Measurements from ENCODE around the gene HOXB3.

Gene HOXB3

DNA sequence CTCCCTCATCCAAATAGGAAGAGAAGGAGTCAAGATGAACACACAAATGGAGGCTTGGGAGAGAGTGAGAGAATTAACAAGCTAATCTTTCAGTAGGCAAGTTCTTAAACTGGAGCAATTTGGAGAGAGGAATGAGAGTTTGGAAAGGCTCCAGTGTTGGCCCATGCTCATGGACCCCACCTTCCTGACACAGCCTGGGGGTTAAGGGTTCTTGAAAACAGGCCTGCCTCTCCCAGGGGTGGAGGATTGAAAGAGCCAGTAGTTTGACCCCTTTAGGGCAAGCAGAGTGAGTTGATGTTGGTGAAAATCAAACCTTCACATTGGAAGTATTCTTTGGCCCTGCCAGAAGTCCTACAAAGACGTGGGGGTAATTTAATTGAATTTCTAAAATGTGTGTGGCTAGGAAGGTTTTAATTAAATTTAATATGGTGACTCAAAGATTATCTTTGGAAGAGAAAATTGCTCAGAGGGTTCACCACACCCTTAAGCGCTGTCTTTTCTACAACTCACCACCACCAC is 5.8 kb downstream of the HOXB3 start:
- Histone ChIP-seq H4K20me1 (ENCODE audit: insufficient read depth, low read length) (peaks cover 4% of the 10 kb centered on the region; the same call in 1 of the 2 replicates), H3K79me2 (ENCODE audit: insufficient read depth, low read length) (no peaks in the 10 kb centered on the region), H3K36me3 (ENCODE audit: insufficient read depth, low read length) (no peaks in the 10 kb centered on the region), H3K9me3 (ENCODE audit: insufficient read depth, low read length, severe bottlenecking) (no peaks in the 10 kb centered on the region), H3K27me3 (ENCODE audit: insufficient read depth, low read length, poor library complexity) (peaks cover 33% of the 10 kb centered on the region), H3K4me2 (ENCODE audit: insufficient read depth, low read length) (no peak overlapping the region), H3K27ac (ENCODE audit: low read length) (no peak overlapping the region), H3K4me1 (ENCODE audit: insufficient read depth, low read length) (peaks cover 6% of the 10 kb centered on the region; the same call in 1 of the 2 replicates), H2AFZ (ENCODE audit: low read depth, low read length) (no peak overlapping the region), H3K9ac (ENCODE audit: low read depth, low read length) (no peak overlapping the region), H3K4me3 (ENCODE audit: low read depth in 1 of 2, low read length in 2 of 2) (no peak overlapping the region)
- ATAC-seq (ENCODE audit: insufficient read depth, low read depth) (no peak), DNase-seq (no peak)
- TF ChIP-seq EZH2 (IDR thresholded peaks at IDR 0.05; ENCODE audit: borderline replicate concordance, low read depth, low read length, severe bottlenecking): no peak
- TF ChIP-seq, protein P1, sequence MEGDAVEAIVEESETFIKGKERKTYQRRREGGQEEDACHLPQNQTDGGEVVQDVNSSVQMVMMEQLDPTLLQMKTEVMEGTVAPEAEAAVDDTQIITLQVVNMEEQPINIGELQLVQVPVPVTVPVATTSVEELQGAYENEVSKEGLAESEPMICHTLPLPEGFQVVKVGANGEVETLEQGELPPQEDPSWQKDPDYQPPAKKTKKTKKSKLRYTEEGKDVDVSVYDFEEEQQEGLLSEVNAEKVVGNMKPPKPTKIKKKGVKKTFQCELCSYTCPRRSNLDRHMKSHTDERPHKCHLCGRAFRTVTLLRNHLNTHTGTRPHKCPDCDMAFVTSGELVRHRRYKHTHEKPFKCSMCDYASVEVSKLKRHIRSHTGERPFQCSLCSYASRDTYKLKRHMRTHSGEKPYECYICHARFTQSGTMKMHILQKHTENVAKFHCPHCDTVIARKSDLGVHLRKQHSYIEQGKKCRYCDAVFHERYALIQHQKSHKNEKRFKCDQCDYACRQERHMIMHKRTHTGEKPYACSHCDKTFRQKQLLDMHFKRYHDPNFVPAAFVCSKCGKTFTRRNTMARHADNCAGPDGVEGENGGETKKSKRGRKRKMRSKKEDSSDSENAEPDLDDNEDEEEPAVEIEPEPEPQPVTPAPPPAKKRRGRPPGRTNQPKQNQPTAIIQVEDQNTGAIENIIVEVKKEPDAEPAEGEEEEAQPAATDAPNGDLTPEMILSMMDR (IDR thresholded peaks at IDR 0.05; ENCODE audit: borderline replicate concordance, extremely low read depth, low read length, poor library complexity, severe bottlenecking): no peak

DNA sequence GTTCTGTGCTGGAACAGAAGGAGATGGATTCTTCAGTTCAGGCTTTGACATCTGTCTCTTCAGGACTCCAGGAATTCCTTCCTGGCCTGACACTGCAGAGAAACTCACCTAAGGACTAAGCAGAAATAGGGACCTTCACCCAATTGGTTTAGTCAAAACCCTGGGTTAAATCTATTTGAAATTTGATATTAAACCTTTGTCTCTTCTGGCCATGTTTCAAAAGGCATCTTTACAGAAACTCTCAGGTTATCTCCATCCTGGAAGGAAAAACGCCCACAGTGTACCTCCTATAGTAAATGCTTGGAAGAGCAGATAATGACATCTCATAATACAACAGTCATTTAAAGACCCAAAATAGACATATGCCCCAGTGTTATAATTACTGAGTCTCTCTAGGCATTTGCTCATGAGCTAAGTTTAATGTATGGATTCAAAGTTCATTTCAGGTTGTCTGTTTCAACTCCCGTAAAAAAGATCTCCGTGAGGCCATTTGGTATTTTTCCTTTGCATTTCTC is 6.3 kb downstream of the HOXB3 start:
- Histone ChIP-seq H3K4me1 (ENCODE audit: insufficient read depth, low read length) (peaks cover 6% of the 10 kb centered on the region; the same call in 1 of the 2 replicates), H3K79me2 (ENCODE audit: insufficient read depth, low read length) (no peaks in the 10 kb centered on the region), H4K20me1 (ENCODE audit: insufficient read depth, low read length) (peaks cover 4% of the 10 kb centered on the region; the same call in 1 of the 2 replicates), H3K27me3 (ENCODE audit: insufficient read depth, low read length, poor library complexity) (peaks cover 28% of the 10 kb centered on the region), H2AFZ (ENCODE audit: low read depth, low read length) (no peak overlapping the region), H3K36me3 (ENCODE audit: insufficient read depth, low read length) (no peaks in the 10 kb centered on the region), H3K4me3 (ENCODE audit: low read depth in 1 of 2, low read length in 2 of 2) (no peak overlapping the region), H3K9ac (ENCODE audit: low read depth, low read length) (no peak overlapping the region), H3K27ac (ENCODE audit: low read length) (no peak overlapping the region), H3K9me3 (ENCODE audit: insufficient read depth, low read length, severe bottlenecking) (no peaks in the 10 kb centered on the region), H3K4me2 (ENCODE audit: insufficient read depth, low read length) (no peak overlapping the region)
- no peak for DNase-seq
- ATAC-seq (ENCODE audit: insufficient read depth, low read depth): no peak
- TF ChIP-seq, protein P1 (IDR thresholded peaks at IDR 0.05; ENCODE audit: borderline replicate concordance, extremely low read depth, low read length, poor library complexity, severe bottlenecking): no peak

DNA sequence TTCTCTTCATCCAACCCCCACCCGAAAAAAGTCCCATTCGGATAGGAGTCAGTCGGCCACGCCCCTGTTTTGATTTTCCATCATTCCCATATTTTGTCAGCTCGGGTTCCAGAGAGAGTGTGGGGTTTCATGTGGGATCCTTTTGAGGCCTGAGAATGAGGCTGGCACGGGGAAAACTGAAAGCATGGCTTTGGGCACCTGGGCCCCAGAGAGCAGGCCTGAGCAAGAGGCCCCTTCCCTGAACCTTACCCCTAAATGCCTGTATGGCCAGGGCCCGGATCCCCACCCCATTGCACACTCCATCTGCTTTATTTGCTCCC is 7.3 kb downstream of the HOXB3 start:
- TF ChIP-seq, protein P1 (IDR thresholded peaks at IDR 0.05; ENCODE audit: borderline replicate concordance, extremely low read depth, low read length, poor library complexity, severe bottlenecking): no peak
- no peak for TF ChIP-seq EZH2 (IDR thresholded peaks at IDR 0.05; ENCODE audit: borderline replicate concordance, low read depth, low read length, severe bottlenecking)
- peaks cover 6% of the 10 kb centered on the region; the same call in 1 of the 2 replicates for H3K4me1 ChIP-seq (ENCODE audit: insufficient read depth, low read length)
- ATAC-seq (ENCODE audit: insufficient read depth, low read depth) (no peak), DNase-seq (no peak)
- no peak overlapping the region for H3K4me3 ChIP-seq (ENCODE audit: low read depth in 1 of 2, low read length in 2 of 2)
- H2AFZ ChIP-seq (ENCODE audit: low read depth, low read length): no peak overlapping the region
- no peak overlapping the region for H3K4me2 ChIP-seq (ENCODE audit: insufficient read depth, low read length)
- no peaks in the 10 kb centered on the region for H3K9me3 ChIP-seq (ENCODE audit: insufficient read depth, low read length, severe bottlenecking)
- H3K9ac ChIP-seq (ENCODE audit: low read depth, low read length): no peak overlapping the region
- H3K79me2 ChIP-seq (ENCODE audit: insufficient read depth, low read length): no peaks in the 10 kb centered on the region
- peaks cover 17% of the 10 kb centered on the region for H3K27me3 ChIP-seq (ENCODE audit: insufficient read depth, low read length, poor library complexity)
- no peaks in the 10 kb centered on the region for H3K36me3 ChIP-seq (ENCODE audit: insufficient read depth, low read length)
- peaks cover 4% of the 10 kb centered on the region; the same call in 1 of the 2 replicates for H4K20me1 ChIP-seq (ENCODE audit: insufficient read depth, low read length)
- H3K27ac ChIP-seq (ENCODE audit: low read length): no peak overlapping the region

Data from DND-41 (cell line).